Tibial nerve (tissue), 4 donors: ENCODE results near the gene CA11. TPM values are rescaled to one million over a fixed set of nuclear protein-coding genes. Genes with fewer than 3 reads are reported as not detected.

Experiments used
- DNase-seq, 2 donors: peaks; one replicate each; pipeline ENCODE4 v3.0.0-alpha.2; 2019; ENCODE audit warnings: low spot score in 2 of 2
- H3K27ac ChIP-seq, 4 donors: fragments of 200-600 bp; sonication (generic) in 3 of 4; one replicate each; pipeline ENCODE4 v1.5.1; 2017 to 2019; ENCODE audit warnings: mild to moderate bottlenecking in 1 of 4
- H3K27me3 ChIP-seq, 2 donors: fragments of 200-600 bp; sonication (generic) in 1 of 2; one replicate each; pipeline versions ENCODE4 v1.5.1 to v1.6.0; 2017 to 2019
- H3K36me3 ChIP-seq, 3 donors: fragments of 200-600 bp; sonication (generic); one replicate each; pipeline ENCODE4 v1.5.1; 2018 to 2019
- H3K4me1 ChIP-seq, 4 donors: fragments of 200-600 bp; sonication (generic) in 3 of 4; one replicate each; pipeline ENCODE4 v1.5.1; 2017 to 2019
- H3K4me3 ChIP-seq, 4 donors: fragments of 200-600 bp; sonication (generic) in 3 of 4; one replicate each; pipeline ENCODE4 v1.5.1; 2017 to 2019; ENCODE audit warnings: mild to moderate bottlenecking in 1 of 4, moderate library complexity in 1 of 4
- H3K9me3 ChIP-seq, 4 donors: fragments of 200-600 bp; sonication (generic) in 3 of 4; one replicate each; pipeline ENCODE4 v1.5.1; 2017 to 2019
- EP300 ChIP-seq, 2 donors: sonication (generic); formaldehyde crosslinking; IDR thresholded peaks; one replicate each; pipeline ENCODE4 v1.6.1; 2017; ENCODE audit warnings: antibody characterized with exemption in 2 of 2, mild to moderate bottlenecking in 1 of 2
- POLR2A ChIP-seq, 2 donors: fragments of 450-650 bp; IDR thresholded peaks; one replicate each; pipeline ENCODE4 v1.6.1; 2017; ENCODE audit warnings: antibody characterized with exemption in 2 of 2, mild to moderate bottlenecking in 2 of 2, moderate library complexity in 2 of 2
- WGBS, 2 donors: methylation state at CpG; one replicate each; pipeline ENCODE4 v1.1.5; 2018; 5-methylcytosine and 5-hydroxymethylcytosine counted together
- total RNA-seq, 4 donors: library from RNA; depleted of rRNA; stranded (reverse); fragments of >200 nt; gene quantifications; one replicate each; pipeline ENCODE4 v1.1.0, GENCODE V29; 2016
- TF ChIP-seq, protein P1 (sequence below), 5 experiments: fragments of 200-600 bp in 3 of 5; fragments of 450-650 bp in 2 of 5; sonication (generic) in 3 of 5; IDR thresholded peaks; one replicate each; pipeline ENCODE4 v1.5.1; 2016 to 2019; ENCODE audit warnings: antibody characterized with exemption in 5 of 5, mild to moderate bottlenecking in 3 of 5, moderate library complexity in 2 of 5

CA11 gene
- total RNA-seq, 4 donors from 2014 or later: 3.1 to 5.4 (median 4.0) TPM

DNA sequence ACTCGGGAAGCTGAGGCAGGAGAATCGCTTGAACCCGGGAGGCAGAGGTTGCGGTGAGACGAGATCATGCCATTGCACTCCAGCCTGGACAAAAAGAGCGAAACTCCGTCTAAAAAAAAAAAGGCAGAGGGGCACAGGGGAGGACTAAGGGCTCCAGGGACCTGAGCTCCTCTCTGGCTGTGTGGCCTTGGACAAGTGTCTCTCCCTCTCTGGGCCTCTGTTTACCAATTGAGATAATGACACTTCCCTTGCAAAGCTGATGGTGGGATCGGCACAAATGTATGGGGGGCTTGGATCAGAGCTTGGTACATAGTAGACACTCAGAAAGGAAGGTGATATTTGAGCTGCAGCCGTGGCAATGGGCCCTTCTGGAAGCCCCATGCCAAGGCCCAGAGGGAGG lies 50.8 kb downstream of the CA11 start:
- Histone ChIP-seq H3K9me3 (no peaks in the 10 kb centered on the region), H3K4me3 (no peak overlapping the region), H3K36me3 (no peaks in the 10 kb centered on the region), H3K27ac (no peak overlapping the region), H3K4me1 (no peaks in the 10 kb centered on the region), H3K27me3 (peaks cover 0 to 12% of the 10 kb centered on the region in 2 donors)
- TF ChIP-seq, protein P1, sequence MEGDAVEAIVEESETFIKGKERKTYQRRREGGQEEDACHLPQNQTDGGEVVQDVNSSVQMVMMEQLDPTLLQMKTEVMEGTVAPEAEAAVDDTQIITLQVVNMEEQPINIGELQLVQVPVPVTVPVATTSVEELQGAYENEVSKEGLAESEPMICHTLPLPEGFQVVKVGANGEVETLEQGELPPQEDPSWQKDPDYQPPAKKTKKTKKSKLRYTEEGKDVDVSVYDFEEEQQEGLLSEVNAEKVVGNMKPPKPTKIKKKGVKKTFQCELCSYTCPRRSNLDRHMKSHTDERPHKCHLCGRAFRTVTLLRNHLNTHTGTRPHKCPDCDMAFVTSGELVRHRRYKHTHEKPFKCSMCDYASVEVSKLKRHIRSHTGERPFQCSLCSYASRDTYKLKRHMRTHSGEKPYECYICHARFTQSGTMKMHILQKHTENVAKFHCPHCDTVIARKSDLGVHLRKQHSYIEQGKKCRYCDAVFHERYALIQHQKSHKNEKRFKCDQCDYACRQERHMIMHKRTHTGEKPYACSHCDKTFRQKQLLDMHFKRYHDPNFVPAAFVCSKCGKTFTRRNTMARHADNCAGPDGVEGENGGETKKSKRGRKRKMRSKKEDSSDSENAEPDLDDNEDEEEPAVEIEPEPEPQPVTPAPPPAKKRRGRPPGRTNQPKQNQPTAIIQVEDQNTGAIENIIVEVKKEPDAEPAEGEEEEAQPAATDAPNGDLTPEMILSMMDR (IDR thresholded peaks at IDR 0.05): no peak
- TF ChIP-seq EP300 (IDR thresholded peaks at IDR 0.05) (no peak), POLR2A (IDR thresholded peaks at IDR 0.05) (no peak)
- WGBS, 2 donors: 90 to 93% methylated on average over 9 of the region's 9 CpGs
- no peak for DNase-seq

DNA sequence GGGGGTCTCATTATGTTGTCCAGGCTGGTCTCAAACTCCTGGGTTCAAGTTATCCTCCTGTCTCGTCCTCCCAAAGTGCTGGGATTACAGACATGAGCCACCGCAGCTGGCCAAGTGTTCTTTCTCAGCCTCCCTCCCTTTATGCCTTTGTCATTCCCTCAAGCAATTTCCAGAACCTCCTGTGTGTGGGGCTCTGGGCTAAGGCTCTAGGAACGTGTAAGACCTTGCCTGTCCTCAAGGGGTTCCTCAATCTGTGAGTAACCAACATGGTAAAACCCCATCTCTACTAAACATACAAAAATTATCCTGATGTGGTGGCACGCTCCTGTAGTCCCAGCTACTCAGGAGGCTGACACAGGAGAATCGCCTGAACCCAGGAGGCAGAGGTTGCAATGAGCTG lies 55.0 kb downstream of the CA11 start:
- no peak overlapping the region for H3K4me3 ChIP-seq
- H3K4me1 ChIP-seq: peaks cover 0 to 10% (median 0%) of the 10 kb centered on the region in 4 donors
- no peak overlapping the region for H3K27ac ChIP-seq
- TF ChIP-seq, protein P1 (IDR thresholded peaks at IDR 0.05): no peak
- no peak for TF ChIP-seq POLR2A (IDR thresholded peaks at IDR 0.05)
- no peak for TF ChIP-seq EP300 (IDR thresholded peaks at IDR 0.05)
- H3K9me3 ChIP-seq: no peaks in the 10 kb centered on the region
- H3K36me3 ChIP-seq: no peaks in the 10 kb centered on the region
- no peaks in the 10 kb centered on the region for H3K27me3 ChIP-seq
- no peak for DNase-seq
- 77 to 82% methylated on average over 5 of the region's 5 CpGs for WGBS, 2 donors

DNA sequence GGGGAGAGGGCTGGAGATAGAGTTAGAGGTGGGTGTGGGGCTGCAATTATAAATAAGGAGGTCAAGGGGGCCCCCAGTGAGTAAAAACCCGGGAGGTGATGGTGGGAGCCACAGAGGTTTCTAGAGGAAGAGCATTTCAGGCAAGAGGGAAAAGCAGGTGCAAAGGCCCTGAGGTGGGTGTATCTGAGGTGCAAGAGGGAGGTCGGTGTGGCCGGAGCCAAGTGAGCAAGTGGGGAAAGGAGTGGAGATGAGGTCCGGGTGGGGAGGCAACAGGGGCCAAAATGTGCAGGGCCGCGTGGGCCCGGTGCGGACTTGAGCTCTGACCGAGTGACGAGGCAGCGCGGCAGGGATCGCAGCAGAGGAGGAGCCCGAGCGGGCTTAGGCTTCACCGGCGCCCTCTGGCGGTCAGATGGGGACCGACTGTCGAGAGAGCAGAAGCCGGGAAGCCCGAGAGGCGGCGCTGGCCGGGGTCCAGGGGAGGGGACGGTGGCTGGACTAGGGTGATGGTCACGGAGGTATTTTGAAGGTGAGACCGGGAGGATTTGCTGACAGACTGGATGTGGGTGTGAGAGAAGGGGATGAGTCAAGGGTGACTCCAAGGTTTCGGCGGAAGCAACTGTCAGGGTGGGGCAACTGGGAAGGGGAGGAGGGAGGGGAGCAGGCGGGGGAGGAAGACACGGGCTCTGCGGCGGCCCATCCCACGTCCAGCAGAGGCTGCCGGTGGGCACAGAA lies 57.2 kb downstream of the CA11 start:
- 5 to 7% methylated on average over 32 to 35 of the region's 36 CpGs for WGBS, 2 donors
- H3K4me3 ChIP-seq: peak overlapping the region in 3 of 4 donors; percentile 18 to 48 (median 48)
- H3K27ac ChIP-seq: no peak overlapping the region

More for the DNA sequence above, 57.2 kb downstream of the CA11 start:
- TF ChIP-seq, protein P1 (IDR thresholded peaks at IDR 0.05): peak; percentile 83 to 93 (median 88)
- TF ChIP-seq POLR2A (IDR thresholded peaks at IDR 0.05) (no peak), EP300 (IDR thresholded peaks at IDR 0.05) (peak in 1 of 2 donors; percentile 16)
- Histone ChIP-seq H3K9me3 (no peaks in the 10 kb centered on the region), H3K4me1 (peaks cover 0 to 14% (median 1%) of the 10 kb centered on the region in 4 donors), H3K36me3 (no peaks in the 10 kb centered on the region), H3K27me3 (no peaks in the 10 kb centered on the region)
- peak; percentile 75 to 90 for DNase-seq

Other genes with a start within 250 kb of the CA11 start
- gene GRWD1, start 200.2 kb downstream of the CA11 start, total RNA-seq: 10 to 100 TPM; 15.1 to 33.1 (median 29.7) TPM
- gene KCNJ14, start 190.6 kb downstream of the CA11 start, total RNA-seq: 1 to 10 TPM in 2 of 4 donors, under 1 TPM in 2; 0.44 to 4.1 (median 1.5) TPM
- gene CYTH2, start 176.8 kb downstream of the CA11 start, total RNA-seq: 100 to 1,000 TPM in 1 of 4 donors, 10 to 100 TPM in 3; 56.7 to 114 (median 65.1) TPM
- gene LMTK3, start 134.4 kb downstream of the CA11 start, total RNA-seq: 1 to 10 TPM in 1 of 4 donors, under 1 TPM in 2, not detected in 1; under 0.01 to 1.8 (median 0.59) TPM
- not detected for gene SULT2B1, start 94.0 kb downstream of the CA11 start, total RNA-seq
- gene SPACA4, start 39.4 kb downstream of the CA11 start, total RNA-seq: not detected
- gene FAM83E, start 31.1 kb downstream of the CA11 start, total RNA-seq: not detected
- gene RPL18, start 27.0 kb downstream of the CA11 start, total RNA-seq: 1,000 to 10,000 TPM; 2,253 to 3,141 (median 2,490) TPM
- gene SPHK2, start 26.7 kb downstream of the CA11 start, total RNA-seq: 10 to 100 TPM; 28.0 to 34.7 (median 30.1) TPM
- gene DBP, start 8.8 kb downstream of the CA11 start, total RNA-seq: 10 to 100 TPM in 2 of 4 donors, 1 to 10 TPM in 2; 2.4 to 20.1 (median 10.1) TPM
- 1 to 10 TPM in 3 of 4 donors, under 1 TPM in 1; 0.78 to 6.9 (median 2.2) TPM for gene NTN5, start 26.8 kb upstream of the CA11 start, total RNA-seq
- gene FUT2, start 49.8 kb upstream of the CA11 start, total RNA-seq: under 1 TPM in 1 of 4 donors, not detected in 3; 0.44 TPM
- gene MAMSTR, start 73.5 kb upstream of the CA11 start, total RNA-seq: 1 to 10 TPM; 2.7 to 7.2 (median 5.9) TPM
- 10 to 100 TPM; 12.3 to 23.3 (median 19.8) TPM for gene RASIP1, start 94.4 kb upstream of the CA11 start, total RNA-seq
- gene IZUMO1, start 100.7 kb upstream of the CA11 start, total RNA-seq: under 1 TPM in 2 of 4 donors, not detected in 2; 0.21 to 0.30 TPM
- gene FUT1, start 106.5 kb upstream of the CA11 start, total RNA-seq: 1 to 10 TPM in 3 of 4 donors, under 1 TPM in 1; 0.98 to 4.2 (median 2.4) TPM
- gene FGF21, start 109.3 kb upstream of the CA11 start, total RNA-seq: not detected
- gene BCAT2, start 164.8 kb upstream of the CA11 start, total RNA-seq: 100 to 1,000 TPM in 1 of 4 donors, 10 to 100 TPM in 3; 75.8 to 108 (median 88.3) TPM
- gene HSD17B14, start 190.3 kb upstream of the CA11 start, total RNA-seq: 10 to 100 TPM; 20.1 to 34.5 (median 26.3) TPM
- 100 to 1,000 TPM; 211 to 444 (median 282) TPM for gene PLEKHA4, start 222.4 kb upstream of the CA11 start, total RNA-seq
- gene PPP1R15A, start 226.2 kb upstream of the CA11 start, total RNA-seq: 100 to 1,000 TPM in 2 of 4 donors, 10 to 100 TPM in 2; 81.0 to 171 (median 101) TPM